ENCODE measurements around the gene SPOPL.
"Not testable (repeated sequence)": the region's sequence is repeated elsewhere in the genome, so short reads cannot be mapped to it uniquely, and the experiment has no call there.

Gene SPOPL

GRCh38 chr2:138523673-138524042 is 22.1 kb downstream of the SPOPL start:
- DNase-seq (ENCODE audit: low read depth): not testable (repeated sequence)

- not testable (repeated sequence) for DNase-seq (ENCODE audit: low read depth)
Observed at GRCh38 chr2:138524353-138524752, 22.8 kb downstream of the SPOPL start.

GRCh38 chr2:138531913-138532312 is 30.3 kb downstream of the SPOPL start:
- no peak for DNase-seq (ENCODE audit: low read depth)

DNA sequence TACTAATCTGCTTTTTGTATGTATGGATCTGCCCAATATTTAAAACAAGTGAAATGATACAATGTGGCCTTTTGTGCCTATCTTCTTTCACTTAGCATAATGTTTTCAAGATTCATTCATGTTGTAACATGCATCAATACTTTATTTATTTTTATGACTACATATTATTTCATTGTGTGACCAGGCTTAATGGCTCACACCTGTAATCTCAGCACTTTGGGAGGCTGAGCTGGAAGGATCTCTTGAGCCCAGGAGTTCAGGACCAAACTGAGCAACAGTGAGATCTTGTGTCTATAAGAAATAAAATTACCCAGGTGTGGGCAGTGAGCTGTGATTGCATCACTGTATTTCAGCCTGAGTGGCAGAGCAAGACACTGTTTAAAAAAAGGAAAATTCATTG is 33.2 kb downstream of the SPOPL start:
- DNase-seq (ENCODE audit: low read depth): no peak

- DNase-seq (ENCODE audit: low read depth): no peak
Observed at GRCh38 chr2:138536302-138536701, 34.7 kb downstream of the SPOPL start.

DNA sequence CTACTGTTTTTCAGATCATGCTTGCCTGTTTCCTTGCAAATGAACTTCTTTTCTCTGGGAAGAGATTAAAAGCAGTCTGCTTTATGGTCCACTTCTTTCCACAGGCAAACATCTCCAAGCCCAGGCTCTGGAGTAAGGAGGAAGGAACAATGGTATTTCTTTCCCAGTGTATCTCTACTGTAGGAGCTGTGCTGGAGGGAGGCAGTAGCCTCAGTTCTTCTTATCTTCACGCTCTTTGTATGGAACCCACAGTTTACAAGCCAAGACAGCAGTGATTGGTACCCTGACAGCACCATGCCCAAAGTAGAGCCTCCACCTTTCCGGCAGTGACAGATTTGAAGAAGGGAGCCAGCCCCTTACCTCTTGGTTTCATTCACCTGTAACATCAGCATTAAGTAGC is 35.2 kb downstream of the SPOPL start:
- no peak for DNase-seq (ENCODE audit: low read depth)

- no peak for DNase-seq (ENCODE audit: low read depth)
Observed at GRCh38 chr2:138537170-138537915, 35.8 kb downstream of the SPOPL start.

DNA sequence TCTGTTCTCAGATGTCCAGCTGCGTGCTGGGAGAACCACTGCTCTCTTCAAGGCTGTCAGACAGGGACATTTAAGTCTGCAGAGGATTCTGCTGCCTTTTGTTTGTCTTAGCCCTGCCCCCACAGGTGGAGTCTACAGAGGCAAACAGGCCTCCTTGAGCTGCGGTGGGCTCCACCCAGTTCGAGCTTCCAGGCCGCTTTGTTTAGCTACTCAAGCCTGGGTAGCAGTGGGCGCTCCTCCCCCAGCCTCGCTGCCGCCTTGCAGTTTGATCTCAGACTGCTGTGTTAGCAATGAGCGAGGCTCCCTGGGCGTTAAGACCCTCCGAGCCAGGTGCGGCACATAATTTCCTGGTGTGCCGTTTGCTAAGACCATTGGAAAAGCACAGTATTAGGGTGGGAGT is 42.6 kb downstream of the SPOPL start:
- not testable (repeated sequence) for DNase-seq (ENCODE audit: low read depth)

GRCh38 chr2:138548796-138549195 is 47.2 kb downstream of the SPOPL start:
- no peak for DNase-seq (ENCODE audit: low read depth)

- DNase-seq (ENCODE audit: low read depth): no peak
Observed at GRCh38 chr2:138550172-138550571, 48.6 kb downstream of the SPOPL start.

DNA sequence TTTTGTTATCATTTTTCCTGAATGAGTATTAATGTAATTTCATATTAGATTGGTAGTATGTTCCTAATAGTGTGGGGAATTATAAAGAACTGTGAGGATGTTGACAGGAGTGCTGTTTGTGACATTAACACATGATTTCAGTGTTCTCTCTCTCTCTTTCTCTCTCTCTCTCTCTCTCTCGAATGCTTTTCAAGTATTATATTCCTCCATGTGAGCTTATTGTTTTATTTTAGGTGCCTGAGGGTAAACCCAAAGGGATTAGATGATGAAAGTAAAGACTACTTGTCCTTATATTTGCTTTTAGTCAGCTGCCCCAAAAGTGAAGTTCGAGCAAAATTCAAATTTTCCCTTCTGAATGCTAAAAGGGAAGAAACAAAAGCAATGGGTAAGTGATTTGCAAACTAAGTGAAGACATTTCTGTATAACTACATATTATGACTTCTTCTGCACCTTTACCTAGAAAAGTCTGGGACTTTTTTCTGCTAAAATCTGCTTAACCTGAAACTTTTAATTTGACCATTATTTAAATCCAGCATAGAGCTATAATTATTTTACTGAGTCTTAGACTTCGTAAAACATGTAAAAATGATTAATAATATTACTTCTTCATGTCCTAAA is 49.2 kb downstream of the SPOPL start:
- DNase-seq (ENCODE audit: low read depth): no peak

DNA sequence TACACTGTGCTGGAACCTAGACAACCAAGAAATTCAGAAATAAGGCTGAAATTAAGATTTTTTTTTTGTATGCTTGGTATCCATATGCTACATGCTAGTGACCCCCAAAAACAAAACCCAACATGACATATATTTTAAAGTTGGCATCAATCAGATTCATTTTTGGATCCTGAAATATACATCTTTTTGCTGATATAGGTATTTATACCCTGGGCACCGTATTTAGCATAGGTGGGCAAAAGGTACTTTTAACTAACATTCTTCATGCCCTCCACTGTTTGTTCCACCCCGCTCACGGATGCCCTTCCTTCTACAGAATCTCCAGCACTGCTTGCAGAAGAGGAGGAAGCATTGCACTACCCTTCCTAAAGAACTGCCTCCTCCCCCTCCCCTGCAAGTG is 52.6 kb downstream of the SPOPL start:
- DNase-seq (ENCODE audit: low read depth): no peak

DNA sequence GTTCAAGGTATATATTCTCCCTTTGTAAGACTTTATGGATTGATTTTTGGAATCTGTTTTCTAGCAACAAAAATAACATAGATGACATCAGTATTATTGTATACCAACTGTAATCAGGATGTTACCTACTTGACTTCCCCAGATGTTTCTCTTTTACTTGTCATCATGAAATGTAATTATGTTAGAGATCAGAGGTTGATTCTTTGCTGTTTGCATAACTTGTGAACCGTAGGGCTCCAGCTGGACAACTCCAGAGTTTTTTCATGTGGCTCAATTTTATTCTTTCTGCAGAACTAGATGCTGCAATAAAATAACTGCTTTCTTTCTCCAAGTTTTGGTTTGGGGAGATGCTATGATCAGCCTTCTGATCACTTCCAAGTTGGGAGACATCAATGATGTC is 58.1 kb downstream of the SPOPL start:
- no peak for DNase-seq (ENCODE audit: low read depth)

DNA sequence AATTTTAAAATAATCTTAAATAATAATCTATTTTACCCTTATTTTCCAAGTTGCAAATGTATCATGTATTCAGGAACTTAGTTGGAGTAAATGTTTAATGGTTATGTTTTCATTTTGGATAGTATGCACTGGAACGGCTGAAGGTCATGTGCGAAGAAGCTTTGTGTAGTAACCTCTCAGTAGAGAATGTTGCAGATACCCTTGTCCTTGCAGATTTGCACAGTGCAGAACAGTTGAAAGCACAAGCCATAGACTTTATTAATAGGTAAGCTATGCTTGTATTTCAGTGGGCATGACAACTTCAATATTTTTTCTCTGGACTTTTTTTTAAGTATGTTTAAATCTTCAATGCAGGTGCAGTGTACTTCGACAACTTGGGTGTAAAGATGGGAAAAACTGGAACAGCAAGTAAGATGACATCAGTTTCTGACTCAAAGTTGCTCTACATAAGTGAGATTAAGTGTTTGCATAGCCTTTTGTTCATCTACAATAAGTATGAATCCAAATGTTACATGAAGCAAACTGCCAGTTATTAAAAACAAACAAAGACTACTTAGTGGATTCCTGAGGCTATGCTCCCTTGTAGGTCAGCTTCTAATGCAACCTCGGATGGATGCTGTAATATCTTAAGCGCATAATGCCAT is 63.1 kb downstream of the SPOPL start:
- no peak for DNase-seq (ENCODE audit: low read depth)

GRCh38 chr2:138565230-138565598 is 63.6 kb downstream of the SPOPL start:
- DNase-seq (ENCODE audit: low read depth): no peak

DNA sequence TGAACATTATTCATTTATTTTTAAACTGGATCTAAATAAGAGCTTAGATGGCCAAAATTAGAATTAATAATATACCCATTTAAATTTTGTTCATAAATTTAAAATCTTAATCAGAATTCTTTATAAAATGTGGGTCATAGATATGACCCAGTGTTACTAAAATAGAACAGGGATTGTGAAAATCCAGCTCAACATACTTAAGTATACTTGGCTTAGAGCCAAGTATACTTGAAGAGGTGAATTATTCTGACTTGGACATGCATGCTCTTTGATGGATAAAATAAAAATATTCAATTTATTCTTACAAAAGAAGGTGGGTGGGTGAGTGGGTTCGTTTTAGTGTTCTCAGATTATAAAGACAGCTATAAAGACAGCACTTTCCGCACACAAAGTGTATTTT is 70.7 kb downstream of the SPOPL start:
- DNase-seq (ENCODE audit: low read depth): no peak

DNA sequence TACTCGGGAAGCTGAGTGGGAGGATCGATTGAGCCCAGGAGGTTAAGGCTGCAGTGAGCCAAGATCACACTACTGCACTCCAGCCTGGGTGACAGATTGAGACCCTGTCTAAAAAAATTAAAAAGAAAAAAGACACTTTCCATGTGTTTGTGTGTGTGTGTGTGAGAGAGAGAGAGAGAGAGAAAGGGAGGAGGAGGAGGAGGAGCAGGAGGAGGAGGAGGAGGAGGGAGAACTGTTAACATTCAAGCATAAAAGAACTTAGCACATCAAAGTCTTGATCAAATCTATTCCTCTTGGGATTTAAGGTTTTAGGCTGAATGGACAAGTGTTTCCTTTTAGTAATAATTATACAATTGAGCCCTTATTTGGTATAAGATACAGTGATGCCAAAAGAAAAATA is 75.5 kb downstream of the SPOPL start:
- DNase-seq (ENCODE audit: low read depth): no peak

DNA sequence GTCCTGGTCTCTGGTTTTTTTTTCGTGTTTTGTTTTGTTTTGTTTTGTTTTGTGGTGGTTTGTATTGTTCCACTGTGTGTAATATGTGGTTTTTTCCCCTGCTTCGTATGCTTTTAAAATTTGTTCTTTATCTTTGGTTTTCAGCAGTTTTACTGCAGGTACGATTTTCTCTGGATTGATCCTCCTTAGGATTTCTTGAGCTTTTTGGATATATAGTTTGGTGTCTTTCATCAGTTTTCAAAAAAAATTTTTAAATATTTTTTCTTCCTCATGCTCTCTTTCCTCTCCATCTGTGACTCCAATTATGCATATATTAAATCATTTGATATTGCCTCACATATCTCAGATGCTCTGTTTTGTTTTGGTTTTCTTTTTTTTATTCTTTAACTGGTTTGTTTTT is 78.0 kb downstream of the SPOPL start:
- no peak for DNase-seq (ENCODE audit: low read depth)

DNA sequence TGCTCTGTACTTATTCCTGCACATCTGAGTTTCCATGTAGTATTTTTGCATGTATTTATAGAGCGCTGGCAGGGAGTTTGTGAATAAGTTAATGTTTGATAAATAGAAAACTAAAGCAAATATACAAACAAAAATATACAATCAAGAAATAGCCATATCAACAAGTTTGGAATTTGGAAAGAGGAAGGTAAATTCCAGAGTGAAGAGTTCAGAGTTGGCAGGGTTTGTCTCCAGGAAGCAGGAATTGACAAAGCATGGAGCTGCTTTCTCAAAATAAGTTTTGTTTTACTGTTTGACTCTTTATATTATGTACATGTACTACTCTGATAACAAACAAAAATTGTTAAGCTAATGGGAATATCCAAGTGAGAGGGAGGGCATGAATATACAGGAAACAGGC is 80.3 kb downstream of the SPOPL start:
- DNase-seq (ENCODE audit: low read depth): no peak

- no peak for DNase-seq (ENCODE audit: low read depth)
Observed at GRCh38 chr2:138589663-138590062, 88.1 kb downstream of the SPOPL start.

DNA sequence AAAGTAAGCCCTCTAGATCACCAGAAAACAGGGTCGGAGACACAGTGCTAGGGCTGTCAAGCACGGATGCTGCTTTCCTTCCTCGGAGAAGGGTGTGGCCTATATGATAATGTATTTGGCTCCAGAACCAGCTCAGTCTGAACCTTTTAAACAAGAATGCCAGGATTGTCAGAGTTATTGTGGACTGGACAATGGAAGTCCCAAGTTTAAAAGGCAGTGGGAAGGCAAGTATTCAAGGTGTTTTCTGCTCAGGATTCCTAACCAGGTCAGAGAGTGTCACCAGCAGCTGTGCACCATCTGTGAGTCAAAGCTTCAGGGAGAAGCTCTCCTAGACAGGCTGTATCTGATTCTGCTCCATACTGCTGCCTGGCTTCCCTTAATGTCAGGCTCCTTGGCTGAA is 94.8 kb downstream of the SPOPL start:
- no peak for DNase-seq (ENCODE audit: low read depth)

DNA sequence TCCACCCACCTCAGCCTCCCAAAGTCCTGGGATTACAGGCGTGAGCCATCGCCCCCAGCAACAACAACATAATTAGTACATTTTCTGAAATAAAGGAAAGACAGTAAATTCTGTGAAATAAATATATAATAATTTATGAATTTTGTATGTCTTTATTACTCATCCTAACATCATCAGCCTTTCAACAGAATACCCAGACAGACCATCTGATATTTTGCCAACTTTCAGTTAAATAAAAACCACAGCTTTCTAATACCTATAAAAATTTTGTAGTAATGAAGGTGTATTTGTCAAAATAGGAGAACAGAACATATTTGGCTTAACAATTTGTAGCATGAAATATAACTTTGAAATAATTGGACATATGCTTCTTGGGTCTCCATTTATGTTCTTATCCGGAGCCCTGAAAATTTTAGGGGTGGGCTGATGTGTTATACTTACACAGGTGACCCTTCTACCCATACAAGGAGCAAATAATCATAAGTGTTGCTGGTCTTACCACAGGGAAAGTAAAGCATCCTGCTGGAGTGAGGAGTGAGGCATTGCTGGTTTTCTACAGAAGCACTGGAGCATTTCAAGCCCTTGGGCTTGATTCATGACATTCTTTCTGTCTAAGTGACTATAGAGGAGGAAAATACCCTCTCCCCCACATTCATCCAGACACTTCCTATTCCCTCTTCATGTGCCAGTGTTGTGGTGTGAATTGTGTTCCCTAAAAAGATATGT is 99.3 kb downstream of the SPOPL start:
- no peak for DNase-seq (ENCODE audit: low read depth)
